ENCODE data around the gene DUSP22. TPM values are rescaled to one million over a fixed set of nuclear protein-coding genes. Genes with fewer than 3 reads are reported as not detected.
A peak's percentile ranks its signal among the peaks of the same experiment; 100 is the strongest.

Gene DUSP22
- total RNA-seq, 2 donors from 2014 or later = 13.8 to 34.8 TPM

DNA sequence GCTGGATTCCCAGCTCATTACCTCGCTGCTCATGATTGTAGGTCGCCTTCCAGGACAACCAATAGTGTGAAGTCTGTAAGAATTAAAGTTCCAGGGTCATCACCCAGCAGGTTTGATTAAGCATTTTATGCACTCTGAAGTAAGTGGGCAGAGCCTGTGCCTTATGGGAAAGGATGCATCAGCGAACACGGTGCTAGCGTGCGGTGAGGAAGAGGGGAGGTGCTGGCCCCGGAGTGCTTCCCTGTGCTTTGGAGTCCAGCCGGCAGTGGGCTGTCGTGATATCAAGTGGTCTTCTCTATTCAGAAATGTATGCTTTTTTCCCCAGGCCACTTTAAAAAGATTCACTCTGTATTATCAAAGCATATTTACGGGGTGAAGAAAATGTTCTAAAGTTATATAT is 16.0 kb downstream of the DUSP22 start:
- TF ChIP-seq, protein P1, sequence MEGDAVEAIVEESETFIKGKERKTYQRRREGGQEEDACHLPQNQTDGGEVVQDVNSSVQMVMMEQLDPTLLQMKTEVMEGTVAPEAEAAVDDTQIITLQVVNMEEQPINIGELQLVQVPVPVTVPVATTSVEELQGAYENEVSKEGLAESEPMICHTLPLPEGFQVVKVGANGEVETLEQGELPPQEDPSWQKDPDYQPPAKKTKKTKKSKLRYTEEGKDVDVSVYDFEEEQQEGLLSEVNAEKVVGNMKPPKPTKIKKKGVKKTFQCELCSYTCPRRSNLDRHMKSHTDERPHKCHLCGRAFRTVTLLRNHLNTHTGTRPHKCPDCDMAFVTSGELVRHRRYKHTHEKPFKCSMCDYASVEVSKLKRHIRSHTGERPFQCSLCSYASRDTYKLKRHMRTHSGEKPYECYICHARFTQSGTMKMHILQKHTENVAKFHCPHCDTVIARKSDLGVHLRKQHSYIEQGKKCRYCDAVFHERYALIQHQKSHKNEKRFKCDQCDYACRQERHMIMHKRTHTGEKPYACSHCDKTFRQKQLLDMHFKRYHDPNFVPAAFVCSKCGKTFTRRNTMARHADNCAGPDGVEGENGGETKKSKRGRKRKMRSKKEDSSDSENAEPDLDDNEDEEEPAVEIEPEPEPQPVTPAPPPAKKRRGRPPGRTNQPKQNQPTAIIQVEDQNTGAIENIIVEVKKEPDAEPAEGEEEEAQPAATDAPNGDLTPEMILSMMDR (IDR thresholded peaks at IDR 0.05) = no peak
- TF ChIP-seq POLR2A (IDR thresholded peaks at IDR 0.05) = no peak
- Histone ChIP-seq H3K27ac (no peak overlapping the region), H3K9me3 (no peaks in the 10 kb centered on the region), H3K4me3 (no peak overlapping the region), H3K4me1 (peaks cover 21% of the 10 kb centered on the region), H3K27me3 (no peaks in the 10 kb centered on the region), H3K36me3 (replicated peaks in 1 of 2; ENCODE audit: insufficient read depth in 1 of 2, low read depth in 2 of 2) (no peaks in the 10 kb centered on the region)
- intact Hi-C loops (cut with DNase I) = no loop called here
- no peak for ATAC-seq
- no peak for DNase-seq
- WGBS, 2 donors = 79 to 85% methylated on average over 10 of the region's 10 CpGs

- TF ChIP-seq, protein P1 (IDR thresholded peaks at IDR 0.05) = no peak
- TF ChIP-seq POLR2A (IDR thresholded peaks at IDR 0.05) = no peak
- H3K9me3 ChIP-seq = no peaks in the 10 kb centered on the region
- ATAC-seq (no peak), DNase-seq (no peak)
- intact Hi-C loops (cut with DNase I) = no loop called here
- H3K4me1 ChIP-seq = peaks cover 22% of the 10 kb centered on the region
- H3K4me3 ChIP-seq = no peak overlapping the region
- H3K27me3 ChIP-seq = no peaks in the 10 kb centered on the region
- no peak overlapping the region for H3K27ac ChIP-seq
- no peaks in the 10 kb centered on the region for H3K36me3 ChIP-seq (replicated peaks in 1 of 2; ENCODE audit: insufficient read depth in 1 of 2, low read depth in 2 of 2)
- WGBS, 2 donors = 64 to 68% methylated on average over 8 of the region's 8 CpGs
Measured at GRCh38 chr6:308768-309167, 16.5 kb downstream of the DUSP22 start.

GRCh38 chr6:309947-310346 is 17.7 kb downstream of the DUSP22 start:
- no peak for TF ChIP-seq POLR2A (IDR thresholded peaks at IDR 0.05)
- TF ChIP-seq, protein P1 (IDR thresholded peaks at IDR 0.05) = no peak
- Histone ChIP-seq H3K27ac (no peak overlapping the region), H3K9me3 (no peaks in the 10 kb centered on the region), H3K27me3 (no peaks in the 10 kb centered on the region), H3K36me3 (replicated peaks in 1 of 2; ENCODE audit: insufficient read depth in 1 of 2, low read depth in 2 of 2) (no peaks in the 10 kb centered on the region), H3K4me1 (peaks cover 17% of the 10 kb centered on the region), H3K4me3 (no peak overlapping the region)
- peak in 1 of 4 donors; percentile 5 for DNase-seq
- intact Hi-C loops (cut with DNase I) = no loop called here
- no peak for ATAC-seq
- WGBS, 2 donors = 89 to 96% methylated on average over 12 of the region's 12 CpGs

DNA sequence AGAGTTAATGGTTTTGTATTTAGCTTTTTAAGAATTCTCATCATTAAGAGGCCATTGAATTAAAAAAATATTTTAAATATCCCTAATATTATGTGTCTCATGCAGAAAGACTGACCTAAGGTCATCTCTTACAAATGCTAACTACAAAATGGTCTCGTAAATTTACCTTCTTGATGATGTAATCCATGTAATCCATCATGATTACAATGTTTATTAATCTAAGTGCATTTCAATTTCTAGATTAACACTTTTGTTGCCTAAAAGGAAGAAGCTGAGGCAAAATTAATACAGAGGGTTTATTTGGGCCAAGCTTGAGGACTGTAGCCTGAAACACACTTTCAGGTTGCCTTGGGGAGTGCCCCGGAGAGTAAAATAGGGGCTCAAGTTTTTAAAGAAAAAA is 18.4 kb downstream of the DUSP22 start:
- no peaks in the 10 kb centered on the region for H3K27me3 ChIP-seq
- no peak for DNase-seq
- H3K4me1 ChIP-seq = peaks cover 10% of the 10 kb centered on the region
- no peaks in the 10 kb centered on the region for H3K36me3 ChIP-seq (replicated peaks in 1 of 2; ENCODE audit: insufficient read depth in 1 of 2, low read depth in 2 of 2)
- no peak for ATAC-seq
- intact Hi-C loops (cut with DNase I) = no loop called here
- TF ChIP-seq, protein P1 (IDR thresholded peaks at IDR 0.05) = no peak
- TF ChIP-seq POLR2A (IDR thresholded peaks at IDR 0.05) = no peak
- 48 to 58% methylated on average over 2 of the region's 2 CpGs for WGBS, 2 donors
- no peaks in the 10 kb centered on the region for H3K9me3 ChIP-seq
- H3K4me3 ChIP-seq = no peak overlapping the region
- H3K27ac ChIP-seq = no peak overlapping the region

DNA sequence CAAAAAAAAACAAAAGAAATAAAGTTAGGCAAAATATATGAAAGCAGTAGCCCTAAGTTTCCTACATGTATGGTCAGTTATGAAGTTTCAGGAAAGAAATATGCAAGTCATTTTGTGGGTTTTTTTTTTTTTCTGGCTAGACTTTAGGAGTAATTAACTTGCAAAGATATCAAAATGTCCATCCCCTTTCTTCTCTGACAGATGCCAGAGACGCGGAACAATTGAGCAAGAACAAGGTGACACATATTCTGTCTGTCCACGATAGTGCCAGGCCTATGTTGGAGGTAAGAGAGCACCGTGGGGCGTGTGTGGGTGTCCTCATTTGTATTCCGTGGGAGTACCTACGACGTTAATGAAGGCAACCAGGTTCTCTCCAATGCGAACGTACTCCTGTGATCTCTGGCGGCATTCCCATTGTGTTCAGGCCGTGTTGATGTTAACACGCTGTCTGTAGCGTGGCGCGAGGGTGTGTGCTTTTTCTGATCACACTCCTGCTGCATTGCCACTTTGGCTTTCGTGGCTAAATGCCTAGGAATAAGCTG is 19.5 kb downstream of the DUSP22 start:
- ATAC-seq (no peak), DNase-seq (no peak)
- H3K36me3 ChIP-seq (replicated peaks in 1 of 2; ENCODE audit: insufficient read depth in 1 of 2, low read depth in 2 of 2) = no peaks in the 10 kb centered on the region
- intact Hi-C loops (cut with DNase I) = no loop called here
- H3K27ac ChIP-seq = no peak overlapping the region
- no peak overlapping the region for H3K4me3 ChIP-seq
- H3K4me1 ChIP-seq = peaks cover 6% of the 10 kb centered on the region
- no peak for TF ChIP-seq POLR2A (IDR thresholded peaks at IDR 0.05)
- TF ChIP-seq, protein P1 (IDR thresholded peaks at IDR 0.05) = no peak
- no peaks in the 10 kb centered on the region for H3K27me3 ChIP-seq
- 77 to 78% methylated on average over 17 of the region's 17 CpGs for WGBS, 2 donors
- H3K9me3 ChIP-seq = no peaks in the 10 kb centered on the region
